HL-60 (cell line): ENCODE measurements around the gene DDX28.

Experiments
- DNase-seq, 2 experiments: peaks; one replicate each; pipeline ENCODE4 v3.0.0-alpha.2; 2010 to 2020; ENCODE audit warnings: low read depth in 1 of 2, low spot score in 1 of 2
- H3K27ac ChIP-seq: fragments of 250-450 bp; sonication (Bioruptor Pico); replicated peaks from 2 replicates; pipeline ENCODE4 v1.5.1; 2020; ENCODE audit warnings: mild to moderate bottlenecking, moderate library complexity
- H3K27me3 ChIP-seq: fragments of 250-450 bp; sonication (Bioruptor Pico); 2 replicates; pipeline ENCODE4 v1.5.1; 2021; ENCODE audit warnings: mild to moderate bottlenecking, moderate library complexity; ENCODE audit not compliant: insufficient read depth, poor library complexity, severe bottlenecking
- H3K4me3 ChIP-seq: replicated peaks from 2 replicates; pipeline ENCODE4 v1.5.1; 2011; ENCODE audit warnings: mild to moderate bottlenecking, control low read depth, low read length; ENCODE audit not compliant: insufficient read depth
- CTCF ChIP-seq: IDR thresholded peaks from one replicate; pipeline ENCODE4 v1.5.1; 2011; ENCODE audit warnings: low read length, control low read depth, inconsistent platforms; ENCODE audit not compliant: insufficient read depth
- GABPA ChIP-seq: IDR thresholded peaks from 2 replicates; pipeline ENCODE4 v1.6.1; 2012; ENCODE audit warnings: low read depth
- POLR2AphosphoS5 ChIP-seq: IDR thresholded peaks from 2 replicates; pipeline ENCODE4 v1.6.1; 2012; ENCODE audit warnings: low read depth
- SPI1 ChIP-seq: IDR thresholded peaks from 2 replicates; pipeline ENCODE4 v1.6.1; 2012; ENCODE audit warnings: low read depth, mild to moderate bottlenecking, borderline replicate concordance
- long read RNA-seq: library from polyadenylated mRNA; unstranded; transcript quantifications from one replicate; pipeline ENCODE4 v2.0.0, GENCODE V29; 2020
- TF ChIP-seq, protein P1 (sequence below): IDR thresholded peaks from 2 replicates; pipeline ENCODE4 v1.6.1; 2012; ENCODE audit warnings: low read depth; ENCODE audit not compliant: insufficient replicate concordance

Gene DDX28
- long read RNA-seq, transcript DDX28-201 (1 exons, 2,169 nt), result major isoform, 179 of 180 reads
- long read RNA-seq, partial matches to known transcripts, result 0 of 180 reads
- long read RNA-seq, other reads (novel, unspliced or antisense), result 1 of 180 reads

DNA sequence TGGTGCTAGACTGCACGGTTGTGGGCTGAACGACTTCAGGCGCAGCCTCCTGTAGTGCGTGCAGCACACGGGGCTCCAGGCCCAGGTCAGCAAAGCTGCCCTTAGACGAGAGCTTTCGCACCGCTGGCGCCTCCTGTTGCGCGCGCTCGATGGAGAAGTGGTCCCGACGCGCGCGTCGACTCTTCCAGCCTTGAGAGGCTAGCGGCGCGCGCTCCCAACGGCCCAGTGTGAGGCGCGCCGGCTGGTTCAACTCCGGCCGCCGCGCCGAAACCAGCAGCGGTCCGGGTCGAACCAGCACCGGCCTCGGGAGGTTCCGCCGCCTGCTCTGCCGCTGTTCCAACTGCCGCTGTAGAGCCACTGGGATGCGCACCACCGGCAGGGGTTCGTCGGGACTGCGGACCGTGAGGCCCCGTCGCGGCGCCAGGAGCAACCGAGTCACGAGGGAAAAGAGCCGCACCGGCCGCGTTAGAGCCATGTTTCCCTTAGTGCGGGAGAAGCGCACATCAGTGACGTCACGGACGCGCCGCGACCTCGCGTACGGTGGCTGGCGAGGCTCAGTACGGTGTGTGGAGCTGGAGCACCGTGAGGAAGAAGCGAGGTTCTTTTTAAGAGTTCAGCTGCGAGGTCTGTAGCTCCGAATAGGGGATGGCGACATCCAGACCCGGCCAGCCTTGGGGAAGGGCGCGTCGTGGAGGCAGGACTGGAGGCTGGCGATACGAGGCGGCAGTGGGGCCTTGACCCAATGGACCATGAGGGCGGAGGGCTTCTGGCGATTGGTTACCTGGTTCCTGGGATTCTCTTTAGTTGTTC, at the start of gene DDX28, which contains the start of gene DUS2:
TSS of gene DDX28 (minus strand) at position 505 of the 810 bp plus-strand sequence. CDS start at position 475, 30 bp downstream.
TSS of gene DUS2 (plus strand) at position 557 of the 810 bp plus-strand sequence. CDS start 14,740 bp downstream, outside the sequence.
- no peaks in the 10 kb centered on the region for H3K27me3 ChIP-seq
- TF ChIP-seq POLR2AphosphoS5 (peak; percentile 91), SPI1 (no peak)
- TF ChIP-seq, protein P1, sequence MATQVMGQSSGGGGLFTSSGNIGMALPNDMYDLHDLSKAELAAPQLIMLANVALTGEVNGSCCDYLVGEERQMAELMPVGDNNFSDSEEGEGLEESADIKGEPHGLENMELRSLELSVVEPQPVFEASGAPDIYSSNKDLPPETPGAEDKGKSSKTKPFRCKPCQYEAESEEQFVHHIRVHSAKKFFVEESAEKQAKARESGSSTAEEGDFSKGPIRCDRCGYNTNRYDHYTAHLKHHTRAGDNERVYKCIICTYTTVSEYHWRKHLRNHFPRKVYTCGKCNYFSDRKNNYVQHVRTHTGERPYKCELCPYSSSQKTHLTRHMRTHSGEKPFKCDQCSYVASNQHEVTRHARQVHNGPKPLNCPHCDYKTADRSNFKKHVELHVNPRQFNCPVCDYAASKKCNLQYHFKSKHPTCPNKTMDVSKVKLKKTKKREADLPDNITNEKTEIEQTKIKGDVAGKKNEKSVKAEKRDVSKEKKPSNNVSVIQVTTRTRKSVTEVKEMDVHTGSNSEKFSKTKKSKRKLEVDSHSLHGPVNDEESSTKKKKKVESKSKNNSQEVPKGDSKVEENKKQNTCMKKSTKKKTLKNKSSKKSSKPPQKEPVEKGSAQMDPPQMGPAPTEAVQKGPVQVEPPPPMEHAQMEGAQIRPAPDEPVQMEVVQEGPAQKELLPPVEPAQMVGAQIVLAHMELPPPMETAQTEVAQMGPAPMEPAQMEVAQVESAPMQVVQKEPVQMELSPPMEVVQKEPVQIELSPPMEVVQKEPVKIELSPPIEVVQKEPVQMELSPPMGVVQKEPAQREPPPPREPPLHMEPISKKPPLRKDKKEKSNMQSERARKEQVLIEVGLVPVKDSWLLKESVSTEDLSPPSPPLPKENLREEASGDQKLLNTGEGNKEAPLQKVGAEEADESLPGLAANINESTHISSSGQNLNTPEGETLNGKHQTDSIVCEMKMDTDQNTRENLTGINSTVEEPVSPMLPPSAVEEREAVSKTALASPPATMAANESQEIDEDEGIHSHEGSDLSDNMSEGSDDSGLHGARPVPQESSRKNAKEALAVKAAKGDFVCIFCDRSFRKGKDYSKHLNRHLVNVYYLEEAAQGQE, result peak; percentile 71
- H3K27ac ChIP-seq, result peak within 1 kb of the TSS; percentile 94
- DNase-seq, result peak; percentile 94 to 97
- peak within 1 kb of the TSS; percentile 84 for H3K4me3 ChIP-seq

- TF ChIP-seq CTCF (no peak), POLR2AphosphoS5 (no peak), GABPA (no peak), SPI1 (no peak)
- TF ChIP-seq, protein P1, result no peak
- Histone ChIP-seq H3K27me3 (no peaks in the 10 kb centered on the region), H3K27ac (no peak overlapping the region), H3K4me3 (no peak overlapping the region)
- DNase-seq, result no peak
Observed at GRCh38 chr16:68072038-68072695, 49.1 kb upstream of the DDX28 start.

- Histone ChIP-seq H3K4me3 (no peak overlapping the region), H3K27ac (no peak overlapping the region), H3K27me3 (no peaks in the 10 kb centered on the region)
- TF ChIP-seq, protein P1, result no peak
- TF ChIP-seq SPI1 (no peak), GABPA (no peak), CTCF (no peak), POLR2AphosphoS5 (no peak)
- no peak for DNase-seq
Observed at GRCh38 chr16:68071518-68071901, 48.5 kb upstream of the DDX28 start.
